Measurements from ENCODE around the gene BRF1.
"Not testable (repeated sequence)": the region's sequence is repeated elsewhere in the genome, so short reads cannot be mapped to it uniquely, and the experiment has no call there.

Gene BRF1

DNA sequence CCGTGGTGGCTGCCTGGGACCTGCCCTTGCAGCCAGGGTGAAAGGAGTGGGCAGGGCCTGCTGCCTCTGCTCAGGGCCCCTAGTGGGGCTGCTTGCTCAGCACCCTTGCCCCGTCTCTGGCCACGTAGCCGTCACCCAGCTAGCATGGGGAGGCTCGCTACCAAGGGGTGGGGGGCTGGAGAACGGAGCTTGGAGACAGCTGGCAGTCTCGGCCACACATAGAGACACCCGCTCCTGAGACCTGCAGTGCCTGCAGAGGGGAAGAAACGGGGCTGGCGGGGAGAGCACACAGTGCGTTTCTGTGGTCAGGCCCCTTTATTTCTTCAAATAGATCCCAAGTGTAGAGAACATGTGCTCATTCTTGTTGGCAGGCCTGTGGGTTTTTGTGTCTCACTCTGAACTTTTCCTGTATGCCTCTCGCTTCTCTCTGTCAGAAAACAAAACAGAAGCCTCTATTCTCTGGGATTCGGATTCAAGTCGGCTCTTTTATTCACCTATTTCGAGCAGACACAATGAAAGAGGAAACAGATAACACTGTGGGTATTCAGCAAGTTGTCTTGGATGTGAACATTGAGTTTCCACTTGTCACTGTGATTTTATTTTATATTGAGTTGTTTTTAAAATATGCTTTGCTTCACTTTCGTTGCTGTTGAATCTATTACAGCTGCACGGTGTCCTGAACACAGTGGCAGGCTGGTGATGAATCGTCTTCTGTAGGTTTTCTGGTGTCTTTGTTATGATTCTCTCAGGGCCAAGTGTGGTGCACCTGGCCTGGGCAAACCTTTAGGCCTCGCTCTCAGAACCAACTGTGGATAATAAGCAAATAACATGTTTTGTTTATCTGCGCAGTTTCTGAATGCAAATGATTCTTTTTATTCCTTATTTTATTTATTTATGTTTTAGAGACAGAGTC lies 40.3 kb upstream of the BRF1 start:
- Histone ChIP-seq H4K20me1 (peaks cover 75% of the 10 kb centered on the region), H3K4me1 (peaks cover 64% of the 10 kb centered on the region), H3K36me3 (peaks cover 12% of the 10 kb centered on the region), H3K27ac (peak overlapping the region; percentile 54), H3K9ac (peak overlapping the region; percentile 36; the same call in 1 of the 2 replicates), H3K27me3 (no peaks in the 10 kb centered on the region), H3K9me3 (peaks cover 21% of the 10 kb centered on the region), H3K4me2 (peak overlapping the region; percentile 85), H3K4me3 (no peak overlapping the region)
- no peak for TF ChIP-seq Cebpa-rat (IDR thresholded peaks at IDR 0.05)

DNA sequence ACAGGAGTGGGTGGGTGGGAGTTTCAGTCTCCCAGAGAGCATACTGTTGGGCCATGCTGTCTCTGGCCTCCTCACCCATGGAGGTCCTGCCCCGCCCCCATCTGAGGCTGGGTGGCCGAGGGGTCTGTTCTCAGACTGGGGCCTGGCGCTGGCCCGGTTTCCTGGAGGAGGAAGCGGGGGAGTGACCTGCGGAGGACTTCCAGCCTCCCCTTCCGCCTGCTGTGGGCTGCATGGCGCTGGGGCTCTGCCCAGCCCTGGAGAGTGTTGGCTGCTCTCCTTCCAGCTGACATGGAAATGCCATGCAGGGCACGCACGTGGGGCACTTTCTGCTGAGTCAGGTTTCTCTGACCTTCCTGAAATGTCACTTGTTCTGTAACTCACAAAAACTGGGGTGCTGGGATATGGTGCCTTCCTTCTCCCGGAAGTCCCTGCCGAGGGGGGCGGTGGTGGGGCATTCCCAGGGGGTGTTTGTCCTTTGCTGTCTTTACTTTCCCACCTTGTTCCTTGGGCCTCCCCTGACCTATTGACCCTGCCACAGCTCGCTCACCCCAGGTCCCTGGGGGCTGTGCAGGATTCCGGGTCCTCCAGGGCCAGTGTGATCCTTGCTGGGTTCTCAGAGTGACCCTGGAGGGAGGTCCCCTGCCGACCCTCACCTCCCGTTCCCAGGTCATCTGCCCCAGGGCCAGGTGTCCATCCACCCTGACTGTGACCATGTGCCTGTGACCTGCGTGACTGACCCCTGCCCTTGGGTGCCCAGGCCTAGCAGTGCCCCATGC lies 37.4 kb upstream of the BRF1 start:
- H4K20me1 ChIP-seq: peaks cover 100% of the 10 kb centered on the region
- no peaks in the 10 kb centered on the region for H3K27me3 ChIP-seq
- H3K36me3 ChIP-seq: peaks cover 22% of the 10 kb centered on the region; the same call in 1 of the 2 replicates
- TF ChIP-seq Cebpa-rat (IDR thresholded peaks at IDR 0.05): no peak
- H3K27ac ChIP-seq: no peak overlapping the region
- H3K4me1 ChIP-seq: peaks cover 87% of the 10 kb centered on the region
- no peak overlapping the region for H3K4me3 ChIP-seq
- H3K9me3 ChIP-seq: no peaks in the 10 kb centered on the region
- no peak overlapping the region for H3K9ac ChIP-seq
- peak overlapping the region; percentile 28; the same call in 1 of the 2 replicates for H3K4me2 ChIP-seq

DNA sequence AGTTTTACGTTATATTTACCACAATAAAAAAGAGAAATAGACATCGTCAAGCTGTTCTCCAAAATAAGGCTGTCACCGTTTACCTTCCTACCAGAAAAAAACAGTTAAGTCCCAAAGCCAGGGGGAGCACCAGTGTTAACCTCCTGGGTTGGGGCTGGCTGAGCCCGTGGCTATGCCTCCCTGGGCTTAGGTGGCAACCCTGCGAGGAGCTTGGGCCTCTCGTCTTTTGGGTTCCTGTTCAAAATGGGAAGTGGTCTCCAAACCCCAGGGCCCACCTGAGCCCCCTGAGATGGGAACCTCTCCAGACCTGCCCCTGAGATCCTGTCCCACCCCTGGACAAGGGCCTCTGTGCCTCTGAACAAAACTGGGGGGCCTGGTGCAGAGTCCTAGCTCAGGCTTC lies 36.6 kb upstream of the BRF1 start:
- Histone ChIP-seq H3K9ac (no peak overlapping the region), H3K4me2 (peak overlapping the region; percentile 28; the same call in 1 of the 2 replicates), H3K9me3 (no peaks in the 10 kb centered on the region), H4K20me1 (peaks cover 100% of the 10 kb centered on the region), H3K36me3 (peaks cover 22% of the 10 kb centered on the region; the same call in 1 of the 2 replicates), H3K27ac (no peak overlapping the region), H3K4me1 (peaks cover 94% of the 10 kb centered on the region), H3K4me3 (no peak overlapping the region), H3K27me3 (no peaks in the 10 kb centered on the region)
- TF ChIP-seq Cebpa-rat (IDR thresholded peaks at IDR 0.05): no peak

DNA sequence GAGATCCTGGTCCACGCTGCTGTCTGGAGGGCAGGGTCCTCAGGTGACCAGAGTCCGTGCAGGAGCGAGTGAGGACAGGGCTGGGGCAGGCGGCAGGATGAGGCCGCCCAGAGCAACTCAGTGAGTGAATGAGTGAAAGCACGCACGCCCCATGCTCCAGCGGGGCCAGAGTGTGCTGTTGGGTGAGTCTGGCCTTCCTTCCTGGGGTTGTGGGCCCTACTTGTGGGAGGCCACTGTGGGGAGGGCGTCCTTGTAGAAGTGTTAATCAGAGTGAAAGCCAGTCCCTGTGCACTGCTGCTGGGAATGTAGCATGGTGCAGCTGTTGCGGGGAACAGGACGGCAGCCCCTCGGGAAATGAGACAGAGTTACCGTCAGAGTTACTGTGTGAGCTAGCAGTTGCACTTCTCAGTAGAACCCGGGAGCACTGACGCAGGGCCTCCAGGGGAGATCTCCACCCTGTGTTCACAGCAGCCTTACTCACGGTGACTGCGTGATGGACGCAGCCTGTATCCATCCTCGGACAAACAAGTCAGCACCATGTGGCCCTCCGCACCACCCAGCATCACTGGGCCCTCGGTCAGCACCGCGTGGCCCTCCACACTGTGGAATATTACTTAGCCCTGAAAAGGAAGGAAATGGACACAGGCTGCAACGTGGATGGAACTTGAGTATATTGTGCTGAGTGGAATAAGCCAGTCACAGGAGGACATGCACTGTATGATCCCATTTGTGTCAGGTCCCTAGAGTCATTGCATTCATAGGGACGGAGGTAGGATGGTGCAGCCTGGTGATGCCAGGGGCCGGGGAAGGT lies 35.9 kb upstream of the BRF1 start:
- Histone ChIP-seq H3K4me2 (peak overlapping the region; percentile 61), H3K36me3 (peaks cover 22% of the 10 kb centered on the region; the same call in 1 of the 2 replicates), H3K27ac (peak overlapping the region; percentile 30; the same call in 1 of the 2 replicates), H3K4me3 (no peak overlapping the region), H3K9me3 (no peaks in the 10 kb centered on the region), H3K4me1 (peaks cover 98% of the 10 kb centered on the region), H3K9ac (no peak overlapping the region), H4K20me1 (peaks cover 100% of the 10 kb centered on the region), H3K27me3 (no peaks in the 10 kb centered on the region)
- TF ChIP-seq Cebpa-rat (IDR thresholded peaks at IDR 0.05): no peak

GRCh38 chr14:105335735-105336476 lies 35.1 kb upstream of the BRF1 start:
- peak overlapping the region; percentile 61 for H3K4me2 ChIP-seq

DNA sequence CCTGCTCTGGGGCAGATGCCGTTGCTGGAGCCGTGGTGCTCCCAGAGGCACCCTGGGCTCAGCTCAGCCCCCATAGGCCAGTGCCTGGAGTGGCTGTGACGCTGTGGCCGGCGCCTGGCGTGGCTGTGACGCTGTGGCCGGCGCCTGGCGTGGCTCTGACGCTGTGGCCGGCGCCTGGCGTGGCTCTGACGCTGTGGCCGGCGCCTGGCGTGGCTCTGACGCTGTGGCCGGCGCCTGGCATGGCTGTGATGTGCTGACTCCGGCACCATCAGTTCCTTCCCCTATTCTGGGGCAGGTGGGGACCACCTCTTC lies 34.4 kb upstream of the BRF1 start:
- H3K27me3 ChIP-seq: not testable (repeated sequence)
- H4K20me1 ChIP-seq: peaks cover 100% of the 10 kb centered on the region

More at GRCh38 chr14:105335735-105336476, 35.1 kb upstream of the BRF1 start:
- Histone ChIP-seq H3K4me3 (no peak overlapping the region), H3K9me3 (peaks cover 7% of the 10 kb centered on the region), H3K36me3 (peaks cover 22% of the 10 kb centered on the region; the same call in 1 of the 2 replicates), H3K27me3 (no peaks in the 10 kb centered on the region), H4K20me1 (peaks cover 100% of the 10 kb centered on the region), H3K9ac (no peak overlapping the region), H3K4me1 (peaks cover 98% of the 10 kb centered on the region), H3K27ac (peak overlapping the region; percentile 30; the same call in 1 of the 2 replicates)
- no peak for TF ChIP-seq Cebpa-rat (IDR thresholded peaks at IDR 0.05)

DNA sequence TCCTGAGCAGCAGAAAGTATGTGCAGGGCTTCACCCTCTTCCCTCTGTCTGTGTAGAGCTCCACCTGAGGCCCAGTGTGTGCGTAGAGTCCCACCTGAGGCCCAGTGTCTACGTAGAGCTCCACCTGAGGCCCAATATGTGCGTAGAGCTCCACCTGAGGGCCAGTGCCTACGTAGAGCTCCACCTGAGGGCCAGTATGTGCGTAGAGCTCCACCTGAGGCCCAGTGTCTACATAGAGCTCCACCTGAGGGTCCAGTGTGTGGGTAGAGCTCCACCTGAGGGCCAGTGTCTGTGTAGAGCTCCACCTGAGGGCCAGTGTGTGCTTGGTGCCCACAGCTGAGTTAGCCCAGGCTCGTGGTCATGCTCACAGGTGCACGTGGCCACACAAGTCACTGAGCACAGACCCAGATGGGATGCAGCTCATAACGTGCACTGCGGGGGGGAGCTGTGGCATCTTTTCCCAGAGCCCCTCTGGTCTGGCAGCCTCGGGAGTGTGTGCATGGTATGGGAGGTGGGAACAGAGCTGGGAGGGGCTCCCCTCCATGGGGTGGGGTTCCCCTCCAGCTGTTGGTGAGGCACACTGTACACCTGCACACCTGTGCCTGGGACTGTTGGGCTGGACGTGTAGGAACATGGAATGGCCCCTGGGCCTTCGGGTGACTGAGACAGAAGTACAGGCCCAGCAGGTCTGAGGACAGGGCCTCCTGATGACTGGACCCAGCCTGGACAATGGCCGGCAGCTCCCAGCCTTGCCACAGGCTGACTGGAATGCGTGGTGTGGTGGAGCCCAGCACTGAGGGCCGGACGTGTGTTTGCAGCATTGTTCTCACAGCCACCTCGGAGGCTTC lies 33.8 kb upstream of the BRF1 start:
- H4K20me1 ChIP-seq: peaks cover 100% of the 10 kb centered on the region
- H3K27ac ChIP-seq: no peak overlapping the region
- TF ChIP-seq Cebpa-rat (IDR thresholded peaks at IDR 0.05): no peak
- H3K27me3 ChIP-seq: no peaks in the 10 kb centered on the region
- no peak overlapping the region for H3K4me3 ChIP-seq
- H3K9ac ChIP-seq: 0 out of 2 replicates have a peak overlapping the region, but pooled peaks have one; percentile 13
- peaks cover 98% of the 10 kb centered on the region for H3K4me1 ChIP-seq
- H3K36me3 ChIP-seq: peaks cover 22% of the 10 kb centered on the region; the same call in 1 of the 2 replicates
- H3K9me3 ChIP-seq: peaks cover 13% of the 10 kb centered on the region
- peak overlapping the region; percentile 93 for H3K4me2 ChIP-seq

More for the DNA sequence above, 34.4 kb upstream of the BRF1 start:
- Histone ChIP-seq H3K4me2 (peak overlapping the region; percentile 61; the same call in 1 of the 2 replicates), H3K9me3 (peaks cover 13% of the 10 kb centered on the region), H3K4me1 (peaks cover 98% of the 10 kb centered on the region), H3K36me3 (peaks cover 22% of the 10 kb centered on the region; the same call in 1 of the 2 replicates)
- not testable (repeated sequence) for H3K9ac ChIP-seq, H3K27ac ChIP-seq, H3K4me3 ChIP-seq

Measured in BLaER1 (cell line).